ENCODE measurements around the gene DNM3. TPM values are rescaled to one million over a fixed set of nuclear protein-coding genes. Genes with fewer than 3 reads are reported as not detected.

DNM3 gene
- total RNA-seq, 2 experiments from 2014 or later: 1.6 to 1.8 TPM

- Histone ChIP-seq H3K9me3 (ENCODE audit: control insufficient read depth in 1 of 2, insufficient read depth in 1 of 2, low read length in 2 of 2) (no peaks in the 10 kb centered on the region), H3K4me1 (ENCODE audit: insufficient read depth, low read length) (no peaks in the 10 kb centered on the region), H3K27me3 (ENCODE audit: control insufficient read depth in 1 of 2, insufficient read depth in 2 of 2, low read length in 2 of 2) (no peaks in the 10 kb centered on the region), H3K4me3 (ENCODE audit: low read length) (no peak overlapping the region), H3K36me3 (ENCODE audit: insufficient read depth, low read length) (no peaks in the 10 kb centered on the region), H3K27ac (ENCODE audit: low read depth in 1 of 2, low read length in 2 of 2) (no peak overlapping the region)
- CTCF ChIA-PET: no interaction called here
- POLR2A ChIA-PET: no interaction called here
- Mint-ChIP-seq H3K4me3 (no peak overlapping the region), H3K27me3 (no peaks in the 10 kb centered on the region), H3K4me1 (ENCODE audit: low read depth) (no peaks in the 10 kb centered on the region), H3K9me3 (no peaks in the 10 kb centered on the region), H3K36me3 (ENCODE audit: low read depth) (no peaks in the 10 kb centered on the region), H3K27ac (no peak overlapping the region)
- DNase-seq: no peak
- ATAC-seq (ENCODE audit: poor library complexity): no peak
- no peak for TF ChIP-seq CTCF (IDR thresholded peaks at IDR 0.05)
- intact Hi-C loops (cut with DNase I, micrococcal nuclease): no loop called here
Measured at GRCh38 chr1:171814692-171815091, 26.6 kb upstream of the DNM3 start.

- CTCF ChIA-PET: interaction anchor here (1.0 kb wide), 1 partner anchor 19 kb away, joined by 5 read pairs; no protein-coding TSS in a partner anchor
Measured at GRCh38 chr1:171816300-171816901, 24.9 kb upstream of the DNM3 start.

GRCh38 chr1:171817511-171818265 lies 23.6 kb upstream of the DNM3 start:
- no peaks in the 10 kb centered on the region for H3K27me3 Mint-ChIP-seq
- ChIA-PET POLR2A (no interaction called here), CTCF (no interaction called here)
- intact Hi-C loops (cut with DNase I, micrococcal nuclease): no loop called here
- H3K36me3 Mint-ChIP-seq (ENCODE audit: low read depth): no peaks in the 10 kb centered on the region
- no peaks in the 10 kb centered on the region for H3K9me3 Mint-ChIP-seq
- ATAC-seq (ENCODE audit: poor library complexity) (no peak), DNase-seq (peak in 7 of 14 experiments; percentile 3 to 34 (median 21))
- no peak overlapping the region for H3K4me3 Mint-ChIP-seq
- H3K4me1 Mint-ChIP-seq (ENCODE audit: low read depth): no peaks in the 10 kb centered on the region
- H3K9me3 ChIP-seq (ENCODE audit: control insufficient read depth in 1 of 2, insufficient read depth in 1 of 2, low read length in 2 of 2): no peaks in the 10 kb centered on the region
- H3K4me3 ChIP-seq (ENCODE audit: low read length): no peak overlapping the region
- no peaks in the 10 kb centered on the region for H3K27me3 ChIP-seq (ENCODE audit: control insufficient read depth in 1 of 2, insufficient read depth in 2 of 2, low read length in 2 of 2)
- H3K4me1 ChIP-seq (ENCODE audit: insufficient read depth, low read length): no peaks in the 10 kb centered on the region
- no peak overlapping the region for H3K27ac ChIP-seq (ENCODE audit: low read depth in 1 of 2, low read length in 2 of 2)
- no peaks in the 10 kb centered on the region for H3K36me3 ChIP-seq (ENCODE audit: insufficient read depth, low read length)
- no peak overlapping the region for H3K27ac Mint-ChIP-seq
- TF ChIP-seq CTCF (IDR thresholded peaks at IDR 0.05): no peak

More at GRCh38 chr1:171816300-171816901, 24.9 kb upstream of the DNM3 start:
- Histone ChIP-seq H3K36me3 (ENCODE audit: insufficient read depth, low read length) (no peaks in the 10 kb centered on the region), H3K9me3 (ENCODE audit: control insufficient read depth in 1 of 2, insufficient read depth in 1 of 2, low read length in 2 of 2) (no peaks in the 10 kb centered on the region), H3K27ac (ENCODE audit: low read depth in 1 of 2, low read length in 2 of 2) (no peak overlapping the region), H3K4me1 (ENCODE audit: insufficient read depth, low read length) (no peaks in the 10 kb centered on the region), H3K27me3 (ENCODE audit: control insufficient read depth in 1 of 2, insufficient read depth in 2 of 2, low read length in 2 of 2) (no peaks in the 10 kb centered on the region), H3K4me3 (ENCODE audit: low read length) (no peak overlapping the region)
- Mint-ChIP-seq H3K27ac (no peak overlapping the region), H3K36me3 (ENCODE audit: low read depth) (no peaks in the 10 kb centered on the region), H3K4me3 (no peak overlapping the region), H3K4me1 (ENCODE audit: low read depth) (no peaks in the 10 kb centered on the region), H3K9me3 (no peaks in the 10 kb centered on the region), H3K27me3 (no peaks in the 10 kb centered on the region)
- no peak for TF ChIP-seq CTCF (IDR thresholded peaks at IDR 0.05)
- DNase-seq: no peak
- no peak for ATAC-seq (ENCODE audit: poor library complexity)
- POLR2A ChIA-PET: no interaction called here
- intact Hi-C loops (cut with DNase I, micrococcal nuclease): no loop called here

Data from CD4-positive, alpha-beta T cell (primary cell).